DND-41 (cell line): ENCODE data around the gene SENP6.

Experiments used
- ATAC-seq: fragments of 200-7000 bp; cut with Tn5 transposase; 3 replicates; pipeline ENCODE4 v1.9.1; 2021; ENCODE audit warnings: low read depth; ENCODE audit not compliant: insufficient read depth
- DNase-seq: peaks from one replicate; pipeline ENCODE4 v3.0.0-alpha.2; 2020
- H2AFZ ChIP-seq: 2 replicates; pipeline ENCODE4 v1.6.0; 2012; ENCODE audit warnings: low read depth, low read length
- H3K27ac ChIP-seq: 2 replicates; pipeline ENCODE4 v1.5.1; 2012; ENCODE audit warnings: low read length, inconsistent platforms
- H3K27me3 ChIP-seq: fragments of 200-600 bp; sonication (generic); 2 replicates; pipeline ENCODE4 v1.6.0; 2012; ENCODE audit warnings: low read length, mild to moderate bottlenecking, inconsistent platforms; ENCODE audit not compliant: insufficient read depth, poor library complexity
- H3K36me3 ChIP-seq: 2 replicates; pipeline ENCODE4 v1.5.1; 2012; ENCODE audit warnings: low read length, inconsistent platforms; ENCODE audit not compliant: insufficient read depth
- H3K4me1 ChIP-seq: 2 replicates; pipeline ENCODE4 v1.5.1; 2012; ENCODE audit warnings: mild to moderate bottlenecking, low read length; ENCODE audit not compliant: insufficient read depth
- H3K4me2 ChIP-seq: 2 replicates; pipeline ENCODE4 v1.6.0; 2012; ENCODE audit warnings: mild to moderate bottlenecking, moderate library complexity, low read length, inconsistent platforms; ENCODE audit not compliant: insufficient read depth
- H3K4me3 ChIP-seq, 2 experiments: fragments of 200-600 bp in 1 of 2; shearing (Covaris generic) in 1 of 2; 2 replicates each; pipeline ENCODE4 v1.5.1; 2012 to 2016; ENCODE audit warnings: inconsistent platforms in 2 of 2, low read length in 2 of 2, mild to moderate bottlenecking in 2 of 2, low read depth in 1 of 2, moderate library complexity in 1 of 2
- H3K79me2 ChIP-seq: 2 replicates; pipeline ENCODE4 v1.6.0; 2012; ENCODE audit warnings: low read length, inconsistent platforms; ENCODE audit not compliant: insufficient read depth
- H3K9ac ChIP-seq: 2 replicates; pipeline ENCODE4 v1.6.0; 2012; ENCODE audit warnings: low read depth, mild to moderate bottlenecking, inconsistent platforms, low read length, moderate library complexity
- H3K9me3 ChIP-seq: 2 replicates; pipeline ENCODE4 v1.5.1; 2012; ENCODE audit warnings: low read length, moderate library complexity, mild to moderate bottlenecking, inconsistent platforms; ENCODE audit not compliant: insufficient read depth, severe bottlenecking
- H4K20me1 ChIP-seq: 2 replicates; pipeline ENCODE4 v1.6.0; 2012; ENCODE audit warnings: low read length; ENCODE audit not compliant: insufficient read depth
- CTCF ChIP-seq: IDR thresholded peaks from 2 replicates; pipeline ENCODE4 v1.5.1; 2012; ENCODE audit warnings: borderline replicate concordance, low read length, moderate library complexity, mild to moderate bottlenecking; ENCODE audit not compliant: poor library complexity, severe bottlenecking; ENCODE audit errors: extremely low read depth
- EZH2 ChIP-seq: IDR thresholded peaks from 3 replicates; pipeline ENCODE4 v1.6.1; 2012; ENCODE audit warnings: borderline replicate concordance, low read depth, mild to moderate bottlenecking, moderate library complexity, low read length, inconsistent platforms; ENCODE audit not compliant: severe bottlenecking

Gene SENP6

GRCh38 chr6:75604294-75604693 is 2.6 kb downstream of the SENP6 start:
- peaks cover 43% of the 10 kb centered on the region for H4K20me1 ChIP-seq
- peaks cover 91% of the 10 kb centered on the region for H3K79me2 ChIP-seq
- H3K4me1 ChIP-seq = peaks cover 57% of the 10 kb centered on the region
- DNase-seq = no peak
- TF ChIP-seq EZH2 (no peak), CTCF (no peak)
- no peak overlapping the region; the same call in 1 of the 2 replicates for H3K27ac ChIP-seq
- H2AFZ ChIP-seq = no peak overlapping the region
- no peaks in the 10 kb centered on the region for H3K27me3 ChIP-seq
- ATAC-seq = no peak
- H3K9ac ChIP-seq = peak overlapping the region; percentile 99
- H3K36me3 ChIP-seq = peaks cover 10% of the 10 kb centered on the region; the same call in 1 of the 2 replicates
- no peaks in the 10 kb centered on the region for H3K9me3 ChIP-seq
- peak overlapping the region; percentile 78 for H3K4me2 ChIP-seq
- H3K4me3 ChIP-seq = peak overlapping the region; percentile 46 to 69; a peak in 3 of 4 replicates

GRCh38 chr6:75605635-75606034 is 4.0 kb downstream of the SENP6 start:
- no peaks in the 10 kb centered on the region for H3K27me3 ChIP-seq
- no peak overlapping the region for H3K4me3 ChIP-seq
- H3K36me3 ChIP-seq = peaks cover 10% of the 10 kb centered on the region
- TF ChIP-seq EZH2 (no peak), CTCF (no peak)
- ATAC-seq (no peak), DNase-seq (no peak)
- H3K79me2 ChIP-seq = peaks cover 100% of the 10 kb centered on the region
- no peak overlapping the region for H3K9ac ChIP-seq
- H3K27ac ChIP-seq = no peak overlapping the region
- H3K4me2 ChIP-seq = peak overlapping the region; percentile 78; the same call in 1 of the 2 replicates
- no peaks in the 10 kb centered on the region for H3K9me3 ChIP-seq
- no peak overlapping the region for H2AFZ ChIP-seq
- peaks cover 49% of the 10 kb centered on the region for H3K4me1 ChIP-seq
- peaks cover 55% of the 10 kb centered on the region for H4K20me1 ChIP-seq

GRCh38 chr6:75608304-75608703 is 6.6 kb downstream of the SENP6 start:
- DNase-seq = no peak
- no peak overlapping the region for H3K4me3 ChIP-seq
- no peak overlapping the region for H2AFZ ChIP-seq
- H3K4me2 ChIP-seq = peak overlapping the region; percentile 20; the same call in 1 of the 2 replicates
- H3K27ac ChIP-seq = no peak overlapping the region
- no peak for ATAC-seq
- H3K36me3 ChIP-seq = peaks cover 6% of the 10 kb centered on the region; the same call in 1 of the 2 replicates
- H3K79me2 ChIP-seq = peaks cover 100% of the 10 kb centered on the region
- H3K27me3 ChIP-seq = no peaks in the 10 kb centered on the region
- peaks cover 80% of the 10 kb centered on the region for H4K20me1 ChIP-seq
- peaks cover 49% of the 10 kb centered on the region for H3K4me1 ChIP-seq
- TF ChIP-seq EZH2 (no peak), CTCF (no peak)
- no peaks in the 10 kb centered on the region for H3K9me3 ChIP-seq
- no peak overlapping the region for H3K9ac ChIP-seq
